ENCODE data around the gene FBXO39.

- TF ChIP-seq MAZ (CRISPR knock-in tag; conservative IDR thresholded peaks at IDR 0.05 in 1 of 2, IDR thresholded peaks at IDR 0.05 in 1 of 2) = no peak
- no peak for TF ChIP-seq BCL6 (CRISPR knock-in tag; IDR thresholded peaks at IDR 0.05)
- no peak for TF ChIP-seq NFIC (IDR thresholded peaks at IDR 0.05)
- no peak for TF ChIP-seq RFX5 (IDR thresholded peaks at IDR 0.05; ENCODE audit: low read depth, low read length)
- TF ChIP-seq RBM17 (IDR thresholded peaks at IDR 0.05; ENCODE audit: borderline replicate concordance, low read depth, low read length) = no peak
- TF ChIP-seq POLR2A (conservative IDR thresholded peaks at IDR 0.05) = no peak
- TF ChIP-seq E2F1 (CRISPR knock-in tag; IDR thresholded peaks at IDR 0.05) = no peak
- no peak for TF ChIP-seq EZH2 (IDR thresholded peaks at IDR 0.05; ENCODE audit: borderline replicate concordance, low read depth, low read length)
- TF ChIP-seq ZNF780A (CRISPR knock-in tag; IDR thresholded peaks at IDR 0.05) = no peak
- TF ChIP-seq ZNF232 (CRISPR knock-in tag; IDR thresholded peaks at IDR 0.05) = no peak
- no peak for TF ChIP-seq MYC (IDR thresholded peaks at IDR 0.05; ENCODE audit: low read depth, low read length)
- TF ChIP-seq MYC (CRISPR knock-in tag; IDR thresholded peaks at IDR 0.05; ENCODE audit: borderline replicate concordance, low read depth) = no peak
- no peak for TF ChIP-seq ZNF121 (CRISPR knock-in tag; conservative IDR thresholded peaks at IDR 0.05)
These were observed 24.5 kb downstream of the FBXO39 start for GRCh38 chr17:6800422-6801027.
